ENCODE data around the gene ALX4. TPM values are rescaled to one million over a fixed set of nuclear protein-coding genes. Genes with fewer than 3 reads are reported as not detected.

ALX4 gene
- total and polyA plus RNA-seq, 2 donors (not counting 1 experiment from before 2014, with no cell fraction given) = not detected

DNA sequence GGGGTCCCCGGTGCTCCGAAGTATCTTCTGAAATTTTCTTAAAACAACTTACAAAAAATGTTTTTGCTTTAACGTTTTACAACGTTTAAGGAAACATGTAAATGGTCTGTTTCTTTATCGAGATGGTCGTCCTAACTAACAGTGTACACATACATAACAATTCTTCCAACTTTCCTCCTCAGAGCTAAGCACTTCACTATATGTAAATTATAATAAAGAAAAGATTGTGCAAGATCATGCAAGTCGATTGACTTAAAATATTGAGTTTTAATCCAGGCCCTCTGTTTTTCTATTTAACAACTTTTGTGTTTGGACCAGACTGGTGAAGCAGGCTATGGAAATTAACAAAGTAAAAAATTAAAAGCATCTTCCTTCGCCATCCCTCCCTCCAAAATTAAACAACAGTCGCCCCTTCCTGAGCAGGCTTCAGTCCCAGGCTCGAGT lies 4.9 kb downstream of the ALX4 start:
- Histone ChIP-seq H3K27me3 (replicated peaks in 1 of 4; ENCODE audit: control extremely low read depth in 1 of 4, control insufficient read depth in 3 of 4, insufficient read depth in 4 of 4, low read length in 3 of 4) (peaks cover 0 to 97% (median 57%) of the 10 kb centered on the region in 4 experiments), H3K36me3 (replicated peaks in 1 of 2; ENCODE audit: control extremely low read depth in 1 of 2, control insufficient read depth in 1 of 2, extremely low read depth in 1 of 2, insufficient read depth in 2 of 2, low read length in 1 of 2) (no peaks in the 10 kb centered on the region), H3K9me3 (ENCODE audit: control extremely low read depth in 1 of 3, control insufficient read depth in 2 of 3, insufficient read depth in 1 of 3, low read length in 2 of 3) (peaks cover 0 to 24% (median 0%) of the 10 kb centered on the region in 3 donors), H3K4me3 (ENCODE audit: control extremely low read depth in 1 of 5, extremely low read depth in 1 of 5, insufficient read depth in 1 of 5, low read depth in 2 of 5, low read length in 4 of 5) (peak overlapping the region; percentile 59 to 73 (median 63)), H3K4me1 (ENCODE audit: control insufficient read depth in 2 of 2, insufficient read depth in 2 of 2, low read length in 2 of 2) (peaks cover 47 to 48% of the 10 kb centered on the region in 2 donors), H3K4me2 (replicated peaks; ENCODE audit: low read depth, low read length, poor library complexity, severe bottlenecking) (peak overlapping the region; percentile 97), H3K9ac (ENCODE audit: low read length) (peak overlapping the region; percentile 79), H4K20me1 (ENCODE audit: control insufficient read depth, insufficient read depth, low read length, poor library complexity, severe bottlenecking) (no peaks in the 10 kb centered on the region), H3K79me2 (ENCODE audit: control insufficient read depth, insufficient read depth, low read length) (no peaks in the 10 kb centered on the region), H3K27ac (ENCODE audit: low read length in 2 of 2) (no peak overlapping the region), H2AFZ (ENCODE audit: insufficient read depth, low read depth, low read length, poor library complexity, severe bottlenecking) (peak overlapping the region; percentile 86)
- peak overlapping the region; percentile 90 for H3K4me3 Mint-ChIP-seq
- H3K9me3 Mint-ChIP-seq (ENCODE audit: insufficient read depth) = no peaks in the 10 kb centered on the region
- DNase-seq = no peak
- no peak for ATAC-seq (ENCODE audit: low read depth)
- WGBS (ENCODE audit: insufficient coverage) = 9% methylated on average over 3 of the region's 10 CpGs
- H3K27me3 Mint-ChIP-seq = peaks cover 77% of the 10 kb centered on the region
- no peak overlapping the region for H3K27ac Mint-ChIP-seq
- ChIA-PET POLR2A (no interaction called here), CTCF (interaction anchor here (0.6 to 1.3 kb wide), 2 partner anchors 15 to 564 kb away, joined by 3 to 4 read pairs; no protein-coding TSS in a partner anchor)
- intact Hi-C loops (cut with micrococcal nuclease) = no loop called here
- TF ChIP-seq, protein P1, sequence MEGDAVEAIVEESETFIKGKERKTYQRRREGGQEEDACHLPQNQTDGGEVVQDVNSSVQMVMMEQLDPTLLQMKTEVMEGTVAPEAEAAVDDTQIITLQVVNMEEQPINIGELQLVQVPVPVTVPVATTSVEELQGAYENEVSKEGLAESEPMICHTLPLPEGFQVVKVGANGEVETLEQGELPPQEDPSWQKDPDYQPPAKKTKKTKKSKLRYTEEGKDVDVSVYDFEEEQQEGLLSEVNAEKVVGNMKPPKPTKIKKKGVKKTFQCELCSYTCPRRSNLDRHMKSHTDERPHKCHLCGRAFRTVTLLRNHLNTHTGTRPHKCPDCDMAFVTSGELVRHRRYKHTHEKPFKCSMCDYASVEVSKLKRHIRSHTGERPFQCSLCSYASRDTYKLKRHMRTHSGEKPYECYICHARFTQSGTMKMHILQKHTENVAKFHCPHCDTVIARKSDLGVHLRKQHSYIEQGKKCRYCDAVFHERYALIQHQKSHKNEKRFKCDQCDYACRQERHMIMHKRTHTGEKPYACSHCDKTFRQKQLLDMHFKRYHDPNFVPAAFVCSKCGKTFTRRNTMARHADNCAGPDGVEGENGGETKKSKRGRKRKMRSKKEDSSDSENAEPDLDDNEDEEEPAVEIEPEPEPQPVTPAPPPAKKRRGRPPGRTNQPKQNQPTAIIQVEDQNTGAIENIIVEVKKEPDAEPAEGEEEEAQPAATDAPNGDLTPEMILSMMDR (IDR thresholded peaks at IDR 0.05) = no peak
- TF ChIP-seq EZH2 (IDR thresholded peaks at IDR 0.05; ENCODE audit: borderline replicate concordance, insufficient read depth, low read depth, low read length, poor library complexity, severe bottlenecking) = no peak
- peaks cover 36% of the 10 kb centered on the region for H3K4me1 Mint-ChIP-seq

GRCh38 chr11:44304091-44305025 lies 5.6 kb downstream of the ALX4 start:
- Mint-ChIP-seq H3K9me3 (ENCODE audit: insufficient read depth) (no peaks in the 10 kb centered on the region), H3K4me1 (peaks cover 32% of the 10 kb centered on the region), H3K27me3 (peaks cover 83% of the 10 kb centered on the region), H3K4me3 (peak overlapping the region; percentile 90), H3K27ac (no peak overlapping the region)
- ChIA-PET POLR2A (no interaction called here), CTCF (no interaction called here)
- Histone ChIP-seq H2AFZ (ENCODE audit: insufficient read depth, low read depth, low read length, poor library complexity, severe bottlenecking) (peak overlapping the region; percentile 39), H3K4me2 (replicated peaks; ENCODE audit: low read depth, low read length, poor library complexity, severe bottlenecking) (peak overlapping the region; percentile 97), H3K4me1 (ENCODE audit: control insufficient read depth in 2 of 2, insufficient read depth in 2 of 2, low read length in 2 of 2) (peaks cover 40 to 42% of the 10 kb centered on the region in 2 donors), H3K4me3 (ENCODE audit: control extremely low read depth in 1 of 5, extremely low read depth in 1 of 5, insufficient read depth in 1 of 5, low read depth in 2 of 5, low read length in 4 of 5) (peak overlapping the region in 3 of 5 experiments; percentile 26 to 67 (median 46)), H3K9me3 (ENCODE audit: control extremely low read depth in 1 of 3, control insufficient read depth in 2 of 3, insufficient read depth in 1 of 3, low read length in 2 of 3) (peaks cover 0 to 24% (median 0%) of the 10 kb centered on the region in 3 donors), H3K27ac (ENCODE audit: low read length in 2 of 2) (no peak overlapping the region), H4K20me1 (ENCODE audit: control insufficient read depth, insufficient read depth, low read length, poor library complexity, severe bottlenecking) (no peaks in the 10 kb centered on the region), H3K79me2 (ENCODE audit: control insufficient read depth, insufficient read depth, low read length) (no peaks in the 10 kb centered on the region), H3K36me3 (replicated peaks in 1 of 2; ENCODE audit: control extremely low read depth in 1 of 2, control insufficient read depth in 1 of 2, extremely low read depth in 1 of 2, insufficient read depth in 2 of 2, low read length in 1 of 2) (no peaks in the 10 kb centered on the region), H3K9ac (ENCODE audit: low read length) (peak overlapping the region; percentile 25), H3K27me3 (replicated peaks in 1 of 4; ENCODE audit: control extremely low read depth in 1 of 4, control insufficient read depth in 3 of 4, insufficient read depth in 4 of 4, low read length in 3 of 4) (peaks cover 0 to 90% (median 54%) of the 10 kb centered on the region in 4 experiments)
- 8% methylated on average over 70 of the region's 71 CpGs for WGBS (ENCODE audit: insufficient coverage)
- no peak for TF ChIP-seq EZH2 (IDR thresholded peaks at IDR 0.05; ENCODE audit: borderline replicate concordance, insufficient read depth, low read depth, low read length, poor library complexity, severe bottlenecking)
- TF ChIP-seq, protein P1 (IDR thresholded peaks at IDR 0.05) = no peak
- peak; percentile 52 for DNase-seq
- ATAC-seq (ENCODE audit: low read depth) = no peak
- intact Hi-C loops (cut with micrococcal nuclease) = no loop called here
